CD4-positive, alpha-beta T cell (primary cell): ENCODE results near the gene GALNT8. TPM values are rescaled to one million over a fixed set of nuclear protein-coding genes. Genes with fewer than 3 reads are reported as not detected.

Experiments used
- ATAC-seq: fragments of 200-7000 bp; cut with Tn5 transposase; one replicate; pipeline ENCODE4 v1.10.0; 2022; ENCODE audit warnings: mild to moderate bottlenecking; ENCODE audit not compliant: poor library complexity
- CTCF ChIA-PET: fragments of 350-600 bp; sonication (Branson Sonifier 250); formaldehyde crosslinking; loops from one replicate; lab custom pipeline; 2021; ENCODE audit warnings: antibody characterized with exemption, inconsistent platforms; lab: Charles Lee
- POLR2A ChIA-PET: fragments of 350-600 bp; sonication (Branson Sonifier 250); formaldehyde crosslinking; loops from one replicate; lab custom pipeline; 2021; ENCODE audit warnings: antibody characterized with exemption, inconsistent platforms; lab: Charles Lee
- DNase-seq, 14 experiments: peaks; one replicate each; pipeline ENCODE4 v3.0.0-alpha.2; 2013 to 2020; ENCODE audit warnings: mixed read lengths in 2 of 14
- H3K27ac ChIP-seq, 2 donors: one replicate each; pipeline versions ENCODE4 v1.5.1 to v1.7.0; 2013; ENCODE audit warnings: low read length in 2 of 2, low read depth in 1 of 2, mild to moderate bottlenecking in 1 of 2
- H3K27me3 ChIP-seq, 2 experiments: 1 replicate in 1 of 2; 2 replicates in 1 of 2; pipeline versions ENCODE4 v1.6.1 to v1.7.0; 2013; ENCODE audit warnings: low read length in 2 of 2, control low read depth in 1 of 2, mild to moderate bottlenecking in 1 of 2, moderate library complexity in 1 of 2; ENCODE audit not compliant: insufficient read depth in 2 of 2, control insufficient read depth in 1 of 2
- H3K36me3 ChIP-seq: one replicate; pipeline ENCODE4 v1.6.1; 2013; ENCODE audit warnings: low read length, control low read depth; ENCODE audit not compliant: insufficient read depth
- H3K4me1 ChIP-seq: one replicate; pipeline ENCODE4 v1.6.1; 2013; ENCODE audit warnings: low read length, control low read depth; ENCODE audit not compliant: insufficient read depth
- H3K4me3 ChIP-seq: one replicate; pipeline ENCODE4 v1.5.1; 2013; ENCODE audit warnings: mild to moderate bottlenecking, low read length, moderate library complexity
- H3K9me3 ChIP-seq, 2 experiments: 1 replicate in 1 of 2; 2 replicates in 1 of 2; pipeline versions ENCODE4 v1.6.1 to v1.7.0; 2013; ENCODE audit warnings: low read length in 2 of 2, mild to moderate bottlenecking in 2 of 2, control low read depth in 1 of 2, moderate library complexity in 1 of 2; ENCODE audit not compliant: control insufficient read depth in 1 of 2, insufficient read depth in 1 of 2
- H3K27ac Mint-ChIP-seq: one replicate; pipeline ENCODE4 v1.8.0; 2020; ENCODE audit warnings: mixed read lengths
- H3K27me3 Mint-ChIP-seq: one replicate; pipeline ENCODE4 v1.8.0; 2021; ENCODE audit warnings: mixed read lengths
- H3K36me3 Mint-ChIP-seq: one replicate; pipeline ENCODE4 v1.8.0; 2021; ENCODE audit warnings: low read depth, mixed read lengths
- H3K4me1 Mint-ChIP-seq: one replicate; pipeline ENCODE4 v1.8.0; 2021; ENCODE audit warnings: low read depth, mixed read lengths
- H3K4me3 Mint-ChIP-seq: one replicate; pipeline ENCODE4 v1.8.0; 2020; ENCODE audit warnings: mild to moderate bottlenecking, mixed read lengths
- H3K9me3 Mint-ChIP-seq: one replicate; pipeline ENCODE4 v1.8.0; 2020; ENCODE audit warnings: mixed read lengths
- intact Hi-C, 2 experiments: fragments of 100-400 bp; cut with DNase I in 1 of 2; cut with micrococcal nuclease in 1 of 2; formaldehyde crosslinking; loops; one replicate each; pipeline versions ENCODE4 v1.15.1 to v1.9.0; 2023 to 2025; cut with DNase I, micrococcal nuclease
- total RNA-seq, 174 experiments: library from RNA in 2 of 174; stranded (reverse) in 2 of 174; gene quantifications; one replicate each; pipeline ENCODE4 v1.2.3 and lab custom pipeline; 2021 to 2026
- TF ChIP-seq, protein P1 (sequence below): fragments of 200-600 bp; IDR thresholded peaks from one replicate; pipeline ENCODE4 v1.8.0; 2022; ENCODE audit warnings: antibody characterized with exemption, mild to moderate bottlenecking

GALNT8 gene
- total RNA-seq, 2 experiments from 2014 or later, result 0.44 to 0.56 TPM

DNA sequence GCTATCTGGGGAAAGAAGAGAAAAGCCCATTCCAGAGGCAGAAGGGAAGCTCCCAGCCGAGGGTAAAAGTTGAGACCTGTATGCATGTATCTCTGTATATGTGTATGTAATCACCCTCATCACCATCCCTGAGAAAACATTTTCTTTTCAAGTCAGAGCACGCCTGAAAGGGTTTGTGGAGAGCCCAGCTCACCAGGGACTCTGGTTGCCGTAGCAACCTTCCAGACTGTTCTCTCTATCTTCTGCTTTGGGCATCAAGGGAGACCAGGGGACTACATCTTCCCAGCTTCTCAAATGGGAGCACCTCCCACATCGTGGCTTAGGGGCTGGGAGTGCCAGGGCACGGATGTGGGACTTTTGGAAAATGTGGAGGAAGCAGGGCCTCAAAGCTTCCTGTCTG is 93.5 kb downstream of the GALNT8 start:
- H3K4me3 Mint-ChIP-seq, result no peak overlapping the region
- H3K4me3 ChIP-seq, result no peak overlapping the region
- POLR2A ChIA-PET, result no interaction called here
- H3K27me3 Mint-ChIP-seq, result peaks cover 27% of the 10 kb centered on the region
- H3K9me3 Mint-ChIP-seq, result no peaks in the 10 kb centered on the region
- peaks cover 12 to 13% of the 10 kb centered on the region in 2 experiments for H3K27me3 ChIP-seq
- H3K36me3 ChIP-seq, result no peaks in the 10 kb centered on the region
- H3K9me3 ChIP-seq, result peaks cover 0 to 5% of the 10 kb centered on the region in 2 experiments
- no peak overlapping the region for H3K27ac Mint-ChIP-seq
- H3K27ac ChIP-seq, result no peak overlapping the region
- peaks cover 37% of the 10 kb centered on the region for H3K4me1 Mint-ChIP-seq
- H3K36me3 Mint-ChIP-seq, result no peaks in the 10 kb centered on the region
- intact Hi-C loops, result no loop called here
- DNase-seq (no peak), ATAC-seq (no peak)
- TF ChIP-seq, protein P1, sequence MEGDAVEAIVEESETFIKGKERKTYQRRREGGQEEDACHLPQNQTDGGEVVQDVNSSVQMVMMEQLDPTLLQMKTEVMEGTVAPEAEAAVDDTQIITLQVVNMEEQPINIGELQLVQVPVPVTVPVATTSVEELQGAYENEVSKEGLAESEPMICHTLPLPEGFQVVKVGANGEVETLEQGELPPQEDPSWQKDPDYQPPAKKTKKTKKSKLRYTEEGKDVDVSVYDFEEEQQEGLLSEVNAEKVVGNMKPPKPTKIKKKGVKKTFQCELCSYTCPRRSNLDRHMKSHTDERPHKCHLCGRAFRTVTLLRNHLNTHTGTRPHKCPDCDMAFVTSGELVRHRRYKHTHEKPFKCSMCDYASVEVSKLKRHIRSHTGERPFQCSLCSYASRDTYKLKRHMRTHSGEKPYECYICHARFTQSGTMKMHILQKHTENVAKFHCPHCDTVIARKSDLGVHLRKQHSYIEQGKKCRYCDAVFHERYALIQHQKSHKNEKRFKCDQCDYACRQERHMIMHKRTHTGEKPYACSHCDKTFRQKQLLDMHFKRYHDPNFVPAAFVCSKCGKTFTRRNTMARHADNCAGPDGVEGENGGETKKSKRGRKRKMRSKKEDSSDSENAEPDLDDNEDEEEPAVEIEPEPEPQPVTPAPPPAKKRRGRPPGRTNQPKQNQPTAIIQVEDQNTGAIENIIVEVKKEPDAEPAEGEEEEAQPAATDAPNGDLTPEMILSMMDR, result no peak
- H3K4me1 ChIP-seq, result peaks cover 28% of the 10 kb centered on the region
- CTCF ChIA-PET, result interaction anchor here (1.0 kb wide), 1 partner anchor 41 kb away, joined by 3 read pairs; no protein-coding TSS in a partner anchor

DNA sequence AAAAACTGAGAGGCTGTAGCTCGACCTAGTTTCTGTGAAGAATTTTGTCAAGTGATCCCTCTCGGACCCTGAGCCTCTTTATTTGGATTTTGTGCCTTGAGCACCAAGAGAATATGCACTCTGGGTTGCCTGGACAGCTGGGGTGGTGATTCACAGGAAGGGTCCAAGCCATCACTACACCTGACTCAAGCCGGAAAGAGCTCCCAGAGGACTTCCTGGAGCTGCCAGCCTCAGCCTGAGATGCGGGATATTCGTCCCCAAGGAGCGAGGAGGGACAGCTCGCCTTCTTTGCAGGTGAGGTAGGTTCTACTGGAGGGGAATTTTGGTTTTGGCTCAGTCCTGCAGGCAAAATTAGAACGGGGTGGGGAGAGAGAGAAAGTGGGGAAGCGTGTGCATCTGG is 94.3 kb downstream of the GALNT8 start:
- intact Hi-C loops, result no loop called here
- ATAC-seq, result no peak
- CTCF ChIA-PET, result interaction anchor here (1.0 kb wide), 1 partner anchor 41 kb away, joined by 3 read pairs; no protein-coding TSS in a partner anchor
- Histone ChIP-seq H3K27me3 (peaks cover 12 to 13% of the 10 kb centered on the region in 2 experiments), H3K36me3 (no peaks in the 10 kb centered on the region), H3K4me3 (no peak overlapping the region), H3K9me3 (peaks cover 0 to 3% of the 10 kb centered on the region in 2 experiments), H3K27ac (no peak overlapping the region), H3K4me1 (peaks cover 27% of the 10 kb centered on the region)
- peaks cover 39% of the 10 kb centered on the region for H3K4me1 Mint-ChIP-seq
- no peak overlapping the region for H3K4me3 Mint-ChIP-seq
- no peak for DNase-seq
- no peak overlapping the region for H3K27ac Mint-ChIP-seq
- H3K27me3 Mint-ChIP-seq, result peaks cover 23% of the 10 kb centered on the region
- no peaks in the 10 kb centered on the region for H3K9me3 Mint-ChIP-seq
- no peaks in the 10 kb centered on the region for H3K36me3 Mint-ChIP-seq
- TF ChIP-seq, protein P1, result no peak
- POLR2A ChIA-PET, result no interaction called here

DNA sequence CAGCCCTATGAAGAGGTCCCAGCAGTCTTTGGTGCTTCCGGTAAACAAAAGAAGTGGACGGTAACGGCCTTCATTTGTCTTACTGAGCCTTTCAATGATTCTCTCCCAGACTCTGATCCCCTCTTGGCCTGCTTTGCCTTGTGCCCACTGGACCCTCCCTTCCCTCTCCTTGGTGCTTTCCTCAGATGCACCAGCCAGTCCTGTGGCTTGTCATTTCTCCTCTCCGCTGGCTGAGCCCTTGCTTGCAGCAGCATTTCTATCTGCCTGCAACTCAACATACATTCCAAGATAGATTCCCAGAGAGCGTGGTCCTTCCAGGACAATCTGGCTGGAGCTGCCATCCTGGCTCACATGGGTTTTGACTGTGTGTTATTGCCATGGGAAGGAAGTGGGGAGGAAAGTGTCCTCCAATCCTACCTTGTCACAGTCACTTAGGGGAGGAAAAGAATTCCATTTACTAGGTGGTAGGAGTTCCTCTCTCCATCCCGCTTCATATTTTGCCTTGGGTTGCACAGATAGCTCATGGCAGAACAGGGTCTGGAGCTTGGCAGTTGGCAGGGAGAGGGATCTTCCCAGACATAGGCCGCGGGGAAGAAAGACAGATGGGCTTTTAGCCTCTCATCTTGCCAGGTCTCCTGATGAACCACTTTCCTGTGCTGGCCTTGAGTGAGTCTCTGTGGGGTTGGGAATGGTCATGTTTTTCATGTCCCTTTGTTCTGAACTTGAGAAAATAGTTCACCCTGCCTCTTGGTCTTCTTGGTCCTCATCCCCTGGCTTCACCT is 96.7 kb downstream of the GALNT8 start:
- Histone ChIP-seq H3K27me3 (peaks cover 0 to under 1% of the 10 kb centered on the region in 2 experiments), H3K36me3 (no peaks in the 10 kb centered on the region), H3K4me3 (no peak overlapping the region), H3K9me3 (no peaks in the 10 kb centered on the region), H3K27ac (no peak overlapping the region), H3K4me1 (peaks cover 13% of the 10 kb centered on the region)
- DNase-seq (no peak), ATAC-seq (no peak)
- no peaks in the 10 kb centered on the region for H3K9me3 Mint-ChIP-seq
- ChIA-PET CTCF (no interaction called here), POLR2A (no interaction called here)
- peaks cover under 1% of the 10 kb centered on the region for H3K27me3 Mint-ChIP-seq
- peaks cover 32% of the 10 kb centered on the region for H3K4me1 Mint-ChIP-seq
- no peak overlapping the region for H3K27ac Mint-ChIP-seq
- TF ChIP-seq, protein P1, result no peak
- no peaks in the 10 kb centered on the region for H3K36me3 Mint-ChIP-seq
- H3K4me3 Mint-ChIP-seq, result no peak overlapping the region
- intact Hi-C loops, result no loop called here
